NCI-H187 treated with DMSO at 0.1 percent for 48 hours (cell line): Measurements from ENCODE around the gene STPG3.

Experiments
- DNase-seq: peaks from one replicate; lab custom pipeline; 2025; lab: John Stamatoyannopoulos, UW

The STPG3 gene

DNA sequence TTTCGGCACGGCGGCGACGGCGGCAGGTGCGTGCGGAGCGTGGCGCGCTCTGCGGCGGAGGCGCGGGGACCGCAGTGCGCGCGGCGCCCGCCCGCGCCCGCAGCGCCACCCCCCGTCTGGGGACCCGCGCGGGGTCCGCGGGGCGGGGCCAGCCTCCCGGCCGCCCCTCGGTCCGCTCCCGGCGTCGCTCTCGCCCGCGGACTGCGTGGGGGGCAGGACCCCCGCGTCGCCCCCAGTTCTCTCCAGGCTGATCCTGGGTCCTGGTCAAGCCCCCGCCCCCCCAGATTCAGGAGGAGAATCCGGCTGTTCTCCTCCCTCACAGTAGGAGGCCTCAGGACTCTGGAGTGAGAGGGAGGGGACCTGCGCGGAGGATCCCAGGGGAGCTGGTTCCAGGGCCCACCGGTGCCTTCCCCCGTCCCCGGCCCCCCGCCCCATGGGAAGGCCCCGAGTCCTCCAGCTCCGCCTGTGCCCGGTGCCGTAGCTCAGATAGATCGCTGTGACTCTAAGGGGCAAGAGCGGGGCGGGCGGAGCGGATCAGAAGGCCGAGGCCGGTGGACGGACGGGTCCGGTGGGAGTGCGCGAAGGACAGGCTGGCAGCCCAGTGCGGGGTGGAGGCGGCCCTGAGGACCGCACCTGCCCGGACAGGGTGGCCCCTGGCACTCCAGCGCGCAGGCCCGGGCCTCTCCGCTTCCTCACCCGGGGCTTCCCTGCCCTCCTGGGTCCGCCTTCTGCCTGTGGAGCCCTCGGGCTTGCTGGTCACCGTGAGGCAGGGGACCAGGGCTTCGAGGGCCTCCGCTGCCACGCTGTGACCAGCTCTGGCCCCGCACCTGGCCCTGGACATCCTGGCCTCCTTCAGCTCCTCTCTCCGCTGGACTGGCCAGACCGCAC lies 28.7 kb upstream of the STPG3 start, which contains the start of gene RNF208:
Gene RNF208 (minus strand): TSS at position 51 of the 888 bp plus-strand sequence. CDS start 1,028 bp downstream, outside the sequence.
- no peak for DNase-seq

DNA sequence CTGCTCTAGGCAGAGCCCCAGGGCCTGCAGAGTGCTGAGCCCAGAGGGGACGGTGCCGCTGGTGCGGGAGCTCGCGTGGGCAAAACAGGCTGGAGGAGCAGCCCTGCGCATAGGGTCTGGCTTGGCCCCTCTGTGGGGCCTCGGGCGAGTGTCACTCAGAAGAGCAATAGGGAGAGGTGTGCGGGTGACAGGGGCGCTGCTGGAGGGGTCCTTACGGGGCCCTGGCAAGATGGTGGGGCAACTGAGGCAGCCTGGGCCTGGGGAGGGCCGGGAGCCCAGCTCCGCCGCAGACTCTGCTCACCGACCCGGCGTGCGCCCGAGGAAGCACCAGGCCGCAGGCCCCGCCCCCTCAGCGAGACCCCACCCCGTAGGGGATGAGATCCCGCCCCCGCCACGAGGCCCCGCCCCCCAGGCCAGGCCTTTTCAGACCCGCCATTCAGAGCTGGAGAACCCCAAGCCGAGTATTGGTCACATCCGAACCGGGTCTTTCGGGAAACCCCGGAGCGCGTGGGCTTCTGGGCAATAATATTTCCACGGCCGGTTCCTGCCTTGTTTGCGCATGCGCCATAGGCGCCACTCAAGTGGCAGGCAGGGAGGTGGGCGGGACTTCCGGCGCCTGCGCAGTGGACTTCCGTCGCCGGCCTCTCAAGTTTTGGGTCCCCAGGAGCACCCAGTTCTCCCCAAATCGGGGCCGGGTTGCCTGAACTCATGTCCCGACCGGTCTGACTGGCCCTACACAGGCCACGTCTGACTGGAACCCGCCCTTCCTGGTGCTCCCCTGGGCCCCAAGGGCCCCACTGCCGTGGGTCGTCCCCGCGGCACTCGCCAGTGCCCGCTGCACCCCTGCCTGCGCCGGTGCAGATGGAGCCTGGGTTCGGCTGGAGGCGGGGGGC lies 27.8 kb upstream of the STPG3 start:
- peak; percentile 72 for DNase-seq

DNA sequence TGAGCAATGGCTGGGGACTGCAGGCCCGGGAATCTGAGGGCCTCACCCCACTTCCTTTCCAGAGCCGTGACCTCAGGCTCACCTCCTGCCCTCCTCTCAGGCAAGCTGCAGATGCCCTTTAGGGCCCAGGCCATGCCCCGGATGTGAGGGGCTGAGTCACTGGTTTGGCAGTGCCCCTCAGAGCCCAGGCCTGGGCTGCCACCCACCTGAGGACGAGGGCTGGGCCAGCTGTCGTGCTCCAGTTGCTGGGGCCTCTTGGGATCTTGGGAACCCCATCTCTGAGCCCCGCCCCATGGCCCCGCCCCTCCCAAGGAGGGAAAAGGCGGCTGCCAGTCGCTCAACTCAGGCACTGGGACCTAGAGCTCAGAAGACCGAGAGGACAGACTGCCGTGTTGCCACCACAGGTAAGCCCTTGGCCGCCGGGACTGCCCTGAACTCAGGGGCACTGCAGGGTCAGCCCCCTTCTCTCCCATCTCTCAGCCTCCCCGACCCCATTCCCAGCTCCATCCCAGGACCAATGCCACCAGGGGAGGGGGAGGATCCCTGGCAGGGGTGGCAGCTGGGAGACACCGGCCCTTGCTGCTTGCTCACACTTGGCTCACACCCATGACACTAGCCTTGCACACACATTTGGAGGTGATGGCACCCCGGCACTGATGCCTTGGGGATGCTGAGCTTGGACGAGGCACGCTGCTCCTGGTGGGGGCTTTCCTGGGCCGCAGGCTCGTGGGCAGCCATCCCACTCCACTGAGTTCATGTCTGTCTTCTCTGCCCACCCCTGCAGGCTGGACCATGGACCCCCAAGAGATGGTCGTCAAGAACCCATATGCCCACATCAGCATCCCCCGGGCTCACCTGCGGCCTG lies 26.0 kb upstream of the STPG3 start, which contains the start of gene CYSRT1:
Gene CYSRT1 (plus strand): TSS at position 345 of the 865 bp plus-strand sequence. CDS start 448 bp downstream, at position 793.
- no peak for DNase-seq

DNA sequence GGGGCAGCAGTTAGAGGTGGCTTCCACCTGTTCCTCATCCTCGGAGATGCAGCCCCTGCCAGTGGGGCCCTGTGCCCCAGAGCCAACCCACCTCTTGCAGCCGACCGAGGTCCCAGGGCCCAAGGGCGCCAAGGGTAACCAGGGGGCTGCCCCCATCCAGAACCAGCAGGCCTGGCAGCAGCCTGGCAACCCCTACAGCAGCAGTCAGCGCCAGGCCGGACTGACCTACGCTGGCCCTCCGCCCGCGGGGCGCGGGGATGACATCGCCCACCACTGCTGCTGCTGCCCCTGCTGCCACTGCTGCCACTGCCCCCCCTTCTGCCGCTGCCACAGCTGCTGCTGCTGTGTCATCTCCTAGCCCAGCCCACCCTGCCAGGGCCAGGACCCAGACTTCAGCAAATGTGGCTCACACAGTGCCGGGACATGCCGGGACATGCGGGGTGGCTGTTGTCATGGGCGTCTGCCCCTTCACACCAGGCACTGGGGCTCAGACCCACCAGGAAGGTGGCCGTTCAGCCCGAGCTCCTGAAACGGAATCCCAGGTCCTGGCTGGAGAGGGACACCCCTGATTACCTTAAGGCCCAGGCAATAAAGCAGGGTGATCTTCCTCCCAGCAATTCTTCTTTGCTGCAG lies 25.3 kb upstream of the STPG3 start:
- no peak for DNase-seq

DNA sequence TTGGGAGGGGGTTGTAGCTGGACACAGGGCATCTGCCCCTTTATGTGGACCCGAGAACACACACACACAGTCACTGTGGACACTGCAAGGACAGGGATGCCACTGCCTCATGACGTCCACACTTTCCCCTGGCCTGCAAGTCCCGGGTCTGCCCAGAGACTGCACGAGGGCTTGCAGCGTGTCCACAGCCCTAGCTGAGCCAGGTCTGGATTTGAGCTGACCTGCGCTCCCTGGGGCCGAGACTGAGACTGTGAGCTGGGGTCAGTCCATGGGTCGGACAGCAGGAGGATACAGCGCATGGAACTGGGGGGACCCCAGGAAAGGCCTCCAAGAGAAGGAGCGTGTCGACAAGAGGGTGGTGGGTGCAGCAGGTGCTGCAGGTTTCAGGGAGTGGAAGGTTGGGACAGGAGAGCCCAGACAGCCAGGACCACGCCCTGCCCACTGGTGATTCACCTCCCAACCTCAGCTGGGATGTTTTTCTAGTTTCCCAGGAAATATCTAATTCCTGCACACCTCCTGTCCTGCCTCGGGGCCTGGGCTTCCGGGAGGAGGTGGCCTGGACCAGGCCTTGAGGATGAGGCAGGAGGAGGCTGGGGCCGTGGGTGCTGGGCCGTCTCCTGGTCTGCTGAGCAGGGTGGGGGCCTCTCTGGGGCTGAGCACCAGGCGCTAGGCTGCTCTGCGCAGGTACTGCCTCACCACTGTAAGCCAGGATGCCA lies 24.6 kb upstream of the STPG3 start:
- no peak for DNase-seq

DNA sequence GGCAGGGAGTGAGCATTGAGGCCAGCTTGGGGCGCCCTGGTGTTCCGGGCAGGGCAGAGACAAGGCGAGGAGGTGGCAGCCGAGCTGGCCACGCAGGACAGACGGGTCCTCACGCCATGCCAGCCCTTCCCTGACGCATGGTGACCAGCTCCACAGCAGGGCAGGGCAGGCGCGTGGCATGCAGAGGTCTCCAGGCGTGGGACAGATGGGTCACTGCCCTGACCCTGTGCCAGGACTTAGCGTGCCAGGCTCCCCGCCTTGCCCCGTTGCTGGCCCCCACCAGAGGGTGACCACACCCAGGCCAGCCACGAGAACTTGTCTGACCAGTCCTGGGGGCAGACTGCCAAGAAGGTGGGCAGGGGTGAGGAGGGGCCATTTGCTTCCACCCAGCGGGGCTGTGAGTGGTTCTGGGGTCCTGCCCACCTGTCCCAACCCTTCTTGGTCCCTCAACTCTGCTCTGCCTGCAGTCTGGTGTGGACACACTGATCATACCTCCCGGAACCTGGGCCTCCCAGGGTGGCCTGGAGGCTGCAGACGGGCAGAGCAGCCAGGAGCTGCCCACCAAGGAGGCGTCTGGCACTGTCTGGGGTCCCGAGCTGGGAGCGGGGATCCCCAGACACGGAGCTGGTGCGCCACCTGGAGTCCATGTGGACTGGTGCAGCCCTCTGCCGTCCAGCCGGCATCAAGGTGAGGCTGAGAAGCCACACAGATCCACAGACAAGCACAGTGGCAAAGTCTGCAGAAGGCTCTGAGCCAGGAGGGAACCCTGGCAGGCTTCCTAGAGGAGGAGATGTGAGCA lies 23.8 kb upstream of the STPG3 start, which contains the start of gene RNF224:
Gene RNF224 (plus strand): TSS at position 449 of the 799 bp plus-strand sequence. CDS start 834 bp downstream, outside the sequence.
- no peak for DNase-seq

DNA sequence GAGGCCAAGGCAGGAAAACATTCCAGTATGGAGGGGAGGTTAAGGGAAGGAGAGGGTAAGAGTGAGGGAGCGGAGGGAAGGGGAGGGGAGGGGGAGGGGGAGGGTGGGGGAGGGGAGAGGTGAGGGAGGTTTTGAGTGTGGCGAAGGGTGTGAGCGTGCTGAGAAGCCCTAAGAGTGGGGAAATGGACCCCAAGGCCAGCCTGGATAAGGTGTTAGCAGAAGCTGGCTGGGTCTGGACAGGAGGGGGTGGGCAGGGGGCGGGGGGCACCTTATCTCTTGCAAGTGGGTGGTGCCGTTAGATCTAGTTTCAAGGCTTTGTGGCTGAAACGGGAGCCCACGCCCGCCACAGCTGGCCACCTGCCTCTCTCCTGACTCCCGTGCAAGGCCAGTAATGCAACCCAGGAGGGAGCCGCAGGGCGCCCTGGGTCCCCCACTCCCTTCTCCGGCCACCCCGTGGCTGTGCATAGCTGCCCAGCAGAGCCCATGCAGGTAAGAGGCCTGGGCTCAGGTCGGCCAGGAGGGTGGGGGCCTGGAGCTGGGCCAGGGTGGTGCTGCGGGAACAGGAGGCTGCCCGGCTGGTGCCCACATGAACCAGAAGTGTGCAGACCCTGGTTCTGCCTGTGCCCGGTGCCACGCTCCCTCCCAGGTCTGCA lies 23.1 kb upstream of the STPG3 start:
- DNase-seq = no peak

DNA sequence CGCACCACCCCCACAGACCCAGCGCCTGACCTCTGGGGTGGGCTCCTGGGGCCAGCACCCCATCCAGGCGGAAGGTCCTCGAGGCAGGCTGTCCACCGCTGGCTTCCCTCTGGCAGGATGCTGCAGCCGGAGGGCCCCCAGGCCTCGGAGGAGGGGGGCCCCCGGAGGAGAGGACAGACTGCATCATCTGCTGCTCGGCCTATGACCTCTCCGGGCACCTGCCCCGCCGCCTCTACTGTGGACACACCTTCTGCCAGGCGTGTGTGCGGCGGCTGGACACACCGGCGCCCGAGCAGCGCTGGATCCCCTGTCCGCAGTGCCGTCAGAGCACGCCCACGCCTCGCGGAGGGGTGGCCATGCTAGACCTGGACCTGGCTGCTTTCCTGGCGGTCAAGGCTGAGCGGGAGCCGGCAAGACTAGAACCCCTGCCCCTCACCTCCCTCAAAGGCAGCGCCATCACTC lies 22.5 kb upstream of the STPG3 start:
- no peak for DNase-seq

DNA sequence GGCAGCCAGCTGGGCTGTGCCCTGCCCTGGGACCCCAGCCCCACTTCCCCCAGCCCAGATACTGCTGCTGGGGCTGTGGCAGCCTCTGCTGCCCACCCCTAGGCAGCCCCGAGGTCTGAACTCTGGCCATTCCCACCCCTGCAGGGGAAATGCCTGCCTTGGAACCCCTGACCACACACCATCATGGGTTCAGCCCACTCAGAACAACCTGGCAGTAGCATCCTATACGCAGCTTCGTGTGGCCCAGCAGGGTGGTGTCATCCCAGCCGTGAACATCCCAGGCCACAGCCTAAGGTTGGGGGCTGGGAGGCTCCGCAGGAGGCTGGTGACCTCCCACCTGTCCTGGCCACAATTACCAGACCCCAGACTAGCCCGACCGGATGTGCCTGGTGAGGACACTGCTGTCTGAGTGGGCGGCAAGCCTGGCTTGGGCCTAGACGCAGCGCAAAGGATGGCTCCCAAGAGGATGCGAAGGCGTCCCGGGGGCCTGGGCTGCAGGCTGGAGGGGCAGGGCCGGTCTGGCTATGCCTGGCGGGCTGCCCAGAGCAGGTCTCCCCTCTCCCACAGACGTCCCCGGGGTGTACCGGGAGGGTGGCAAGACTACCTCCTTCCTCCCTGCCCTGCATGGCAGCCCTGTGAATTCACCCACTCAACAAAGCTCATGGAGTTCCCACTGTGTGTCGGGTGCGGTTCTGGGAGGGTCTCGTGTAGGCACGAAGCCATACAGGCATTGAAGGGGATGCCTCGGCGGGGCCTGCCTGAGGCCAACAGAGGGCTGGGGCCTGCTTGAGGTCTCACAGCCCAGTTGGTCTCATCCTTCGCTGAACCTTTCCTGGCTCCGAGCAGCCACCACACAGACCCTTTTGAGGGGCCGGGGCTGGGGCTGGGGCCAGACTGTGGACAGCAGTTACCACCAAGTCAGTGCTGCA lies 21.9 kb upstream of the STPG3 start:
- DNase-seq = no peak

DNA sequence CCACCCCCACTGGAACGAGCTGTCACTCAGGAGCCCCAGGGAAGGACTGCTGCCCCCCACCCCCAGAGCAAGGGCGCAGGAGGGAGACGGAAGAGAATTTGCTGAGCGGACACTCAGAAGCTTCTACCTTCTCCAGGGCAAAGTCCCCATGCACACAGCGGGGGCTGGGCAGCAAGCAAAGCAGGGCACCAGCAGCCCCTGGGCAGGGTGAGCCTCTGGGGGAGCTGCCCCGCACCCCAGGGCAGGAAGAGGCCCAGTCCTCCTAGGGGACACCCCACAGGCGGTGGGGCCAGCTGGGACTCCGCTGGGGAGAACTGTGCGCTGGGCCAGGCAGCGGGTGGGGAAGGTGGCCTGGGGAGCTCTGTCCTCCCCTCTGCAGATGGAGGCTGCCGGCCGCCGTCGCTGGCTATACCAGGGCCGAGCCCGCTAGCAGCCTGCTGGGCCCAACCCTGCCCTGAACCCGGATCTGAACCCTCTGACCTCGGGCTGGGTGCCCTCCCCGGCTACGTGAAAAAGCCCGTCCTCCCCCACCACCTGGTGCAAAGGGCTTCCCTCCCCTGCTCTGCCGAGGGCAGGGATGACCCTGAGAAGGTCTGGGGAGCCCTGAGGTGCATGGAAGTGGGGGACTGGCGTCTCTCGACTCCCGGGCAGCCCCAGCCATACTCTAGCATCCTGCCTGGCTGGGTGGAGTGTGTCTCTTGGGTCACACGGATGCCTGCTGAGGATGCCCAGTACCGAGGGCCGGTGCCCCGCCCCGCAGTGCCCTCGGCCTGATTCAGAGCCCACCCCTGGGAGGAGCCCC lies 21.0 kb upstream of the STPG3 start:
- DNase-seq = no peak

DNA sequence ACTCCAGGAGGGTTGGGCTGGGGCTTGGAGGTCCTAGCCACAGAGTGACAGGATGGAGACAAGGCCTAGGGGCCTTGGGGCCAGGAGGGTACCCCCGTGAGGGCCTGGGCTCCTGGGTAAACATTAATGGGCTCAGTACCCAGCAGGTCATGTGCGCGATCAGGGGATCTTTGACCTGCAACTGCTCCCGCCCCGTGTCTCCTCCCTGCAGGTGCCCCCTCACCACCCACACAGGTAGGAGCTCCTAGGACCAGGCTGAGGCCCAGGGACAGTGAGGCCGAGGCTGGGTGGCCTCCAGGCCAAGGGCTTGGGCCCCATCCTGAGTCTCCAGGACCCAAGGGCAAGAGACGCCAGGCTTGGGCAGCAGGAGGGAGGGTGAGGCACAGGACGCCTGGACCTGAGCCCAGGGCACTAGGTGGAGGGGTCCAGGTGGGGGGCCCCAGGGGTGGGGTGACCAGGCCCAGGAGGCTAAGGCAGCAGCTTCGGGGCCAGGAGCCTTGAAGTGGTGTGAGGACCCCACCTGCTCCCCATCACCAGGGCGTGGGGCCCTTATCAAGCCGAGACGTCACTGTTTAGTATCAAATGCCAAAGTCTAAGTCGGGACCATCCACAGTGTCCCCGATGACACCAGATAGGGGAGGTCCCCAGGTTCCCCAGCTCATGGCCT lies 20.2 kb upstream of the STPG3 start, which contains the start of gene SLC34A3:
Gene SLC34A3 (plus strand): TSS at position 197 of the 667 bp plus-strand sequence. CDS start 802 bp downstream, outside the sequence.
- DNase-seq = no peak

DNA sequence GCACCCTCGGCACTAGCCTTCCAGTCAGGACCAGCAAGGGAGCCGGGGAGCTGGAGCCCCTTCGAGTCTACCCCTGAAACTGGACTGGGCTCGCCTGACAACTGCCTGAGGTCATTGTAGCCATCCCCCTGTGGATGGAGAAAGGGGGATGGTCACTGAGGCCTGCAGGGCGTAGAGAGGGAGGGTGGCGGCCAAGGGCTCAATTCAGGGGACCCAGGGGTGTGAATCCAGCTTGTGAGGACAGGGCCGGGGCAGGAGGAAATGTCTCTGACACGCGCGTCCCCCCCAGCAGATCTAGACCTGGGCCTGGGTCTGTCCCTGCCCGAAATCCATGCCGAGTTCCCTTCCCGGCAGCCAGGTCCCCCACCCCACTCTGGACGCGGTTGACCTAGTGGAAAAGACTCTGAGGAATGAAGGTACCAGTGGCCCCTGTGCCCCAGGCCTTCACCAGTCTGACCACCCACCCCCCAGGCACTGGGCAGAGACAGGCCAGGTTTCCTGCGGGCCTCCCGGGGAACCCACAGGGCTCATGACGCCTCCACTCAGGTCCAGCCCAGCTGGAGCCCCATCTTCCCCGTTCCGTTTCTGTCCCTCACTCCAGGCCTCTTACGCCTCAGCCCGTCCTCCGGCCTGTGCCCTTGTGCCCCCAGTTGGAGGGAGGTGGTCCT lies 19.6 kb upstream of the STPG3 start:
- no peak for DNase-seq

DNA sequence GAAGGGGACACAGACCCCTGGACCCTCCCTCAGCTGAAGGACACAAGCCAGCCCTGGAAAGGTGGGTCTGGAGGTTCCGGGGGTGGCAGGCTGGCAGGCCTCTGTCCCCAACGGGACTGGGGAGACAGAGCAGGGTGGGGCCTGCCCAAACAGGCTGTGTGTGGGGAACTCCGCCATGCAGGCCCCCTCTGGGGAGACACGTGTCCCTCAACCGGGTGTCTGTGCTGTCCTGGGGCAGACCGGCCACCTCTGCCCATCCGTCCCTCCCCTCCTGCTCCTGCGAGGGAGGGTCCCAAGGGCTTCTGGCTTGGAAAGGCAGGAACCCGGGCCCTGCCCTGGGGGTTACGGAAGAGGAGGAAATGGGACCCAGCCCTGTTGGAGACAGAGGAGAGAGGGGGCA lies 19.0 kb upstream of the STPG3 start:
- DNase-seq = no peak

DNA sequence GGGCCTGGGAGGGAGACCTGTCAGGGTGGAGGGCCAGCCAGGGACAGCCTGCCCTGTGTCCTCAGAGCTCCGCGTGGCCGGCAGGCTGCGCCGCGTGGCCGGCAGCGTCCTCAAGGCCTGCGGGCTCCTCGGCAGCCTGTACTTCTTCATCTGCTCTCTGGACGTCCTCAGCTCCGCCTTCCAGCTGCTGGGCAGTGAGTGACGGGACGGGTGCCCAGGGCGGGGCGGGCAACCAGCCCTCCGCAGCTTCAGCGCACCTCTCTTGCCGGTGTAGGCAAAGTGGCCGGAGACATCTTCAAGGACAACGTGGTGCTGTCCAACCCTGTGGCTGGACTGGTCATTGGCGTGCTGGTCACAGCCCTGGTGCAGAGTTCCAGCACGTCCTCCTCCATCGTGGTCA lies 18.6 kb upstream of the STPG3 start:
- DNase-seq = no peak

DNA sequence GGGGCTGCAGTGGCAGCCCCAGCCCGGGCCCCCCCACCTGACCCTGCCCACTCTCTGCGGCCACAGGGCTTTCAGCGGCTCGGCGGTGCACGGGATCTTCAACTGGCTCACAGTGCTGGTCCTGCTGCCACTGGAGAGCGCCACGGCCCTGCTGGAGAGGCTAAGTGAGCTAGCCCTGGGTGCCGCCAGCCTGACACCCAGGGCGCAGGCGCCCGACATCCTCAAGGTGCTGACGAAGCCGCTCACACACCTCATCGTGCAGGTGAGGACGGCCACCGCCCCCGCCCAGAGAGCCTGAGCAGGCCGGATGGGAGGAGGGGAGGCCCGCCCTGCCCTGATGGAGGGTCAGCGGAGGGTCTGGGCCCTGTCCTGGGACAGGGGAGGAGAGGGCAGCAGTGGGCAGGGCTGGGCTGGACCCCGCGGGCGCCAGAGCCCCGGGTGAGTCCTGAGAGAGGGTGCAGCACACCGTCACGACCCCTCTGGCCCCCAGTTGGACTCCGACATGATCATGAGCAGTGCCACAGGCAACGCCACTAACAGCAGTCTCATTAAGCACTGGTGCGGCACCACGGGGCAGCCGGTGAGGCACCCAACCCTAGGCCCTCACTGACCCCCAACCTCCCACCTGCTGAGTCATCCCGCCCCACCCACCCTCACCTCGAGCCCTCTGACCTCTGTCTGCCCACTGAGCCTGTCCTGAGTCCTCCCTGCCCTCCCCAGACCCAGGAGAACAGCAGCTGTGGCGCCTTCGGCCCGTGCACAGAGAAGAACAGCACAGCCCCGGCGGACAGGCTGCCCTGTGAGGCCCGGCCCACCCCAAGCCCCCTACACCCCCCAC lies 17.7 kb upstream of the STPG3 start:
- no peak for DNase-seq
